Esophagus squamous epithelium (tissue), 4 donors: Measurements from ENCODE around the gene RAB11FIP3.

Source experiments
- POLR2A ChIP-seq, 4 donors: fragments of 450-650 bp; IDR thresholded peaks; one replicate each; pipeline ENCODE4 v1.6.1; 2017; ENCODE audit warnings: antibody characterized with exemption in 4 of 4, mild to moderate bottlenecking in 4 of 4, moderate library complexity in 3 of 4
- TF ChIP-seq, protein P1 (sequence below), 6 experiments: fragments of 450-650 bp in 4 of 6; fragments of 200-600 bp in 2 of 6; sonication (generic) in 2 of 6; IDR thresholded peaks; one replicate each; pipeline ENCODE4 v1.5.1; 2016 to 2019; ENCODE audit warnings: antibody characterized with exemption in 6 of 6, mild to moderate bottlenecking in 4 of 6, moderate library complexity in 4 of 6

DNA sequence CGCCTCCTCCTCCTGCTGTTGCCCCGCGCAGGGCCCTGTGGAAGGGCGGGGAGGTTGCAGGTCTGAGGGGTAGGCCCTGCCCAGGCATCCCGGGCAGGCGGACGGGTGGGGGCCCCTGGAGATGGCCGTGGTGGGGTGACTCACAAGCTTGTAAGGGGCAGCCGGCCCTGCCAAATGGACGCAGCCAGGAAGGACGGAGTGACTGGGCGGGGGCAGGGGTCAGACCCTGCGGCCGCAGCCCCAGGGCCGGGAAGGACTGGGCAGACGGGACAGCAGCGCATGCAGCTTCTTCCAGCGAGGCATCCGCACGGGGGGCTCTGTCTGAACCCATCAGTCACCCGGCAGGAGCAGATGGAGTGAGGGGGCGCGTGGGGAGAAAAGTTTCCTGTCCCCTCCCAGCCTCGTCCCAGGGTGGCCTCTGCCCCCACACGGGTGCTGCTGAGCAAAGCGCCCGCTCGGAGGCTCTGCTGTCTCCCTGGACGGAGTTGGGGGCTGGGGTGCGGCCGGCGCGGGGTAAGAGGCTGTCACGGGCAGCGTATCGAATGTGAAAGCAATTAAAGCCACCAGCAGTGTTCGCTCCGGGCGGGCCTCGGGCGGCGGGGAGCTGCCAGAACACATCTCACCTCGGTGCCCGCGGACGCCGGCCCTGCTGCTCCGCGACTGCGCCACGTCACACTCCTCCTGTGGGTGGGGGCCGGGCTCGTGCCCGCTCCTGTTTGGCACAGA lies 129.4 kb downstream of the RAB11FIP3 start:
- TF ChIP-seq, protein P1, sequence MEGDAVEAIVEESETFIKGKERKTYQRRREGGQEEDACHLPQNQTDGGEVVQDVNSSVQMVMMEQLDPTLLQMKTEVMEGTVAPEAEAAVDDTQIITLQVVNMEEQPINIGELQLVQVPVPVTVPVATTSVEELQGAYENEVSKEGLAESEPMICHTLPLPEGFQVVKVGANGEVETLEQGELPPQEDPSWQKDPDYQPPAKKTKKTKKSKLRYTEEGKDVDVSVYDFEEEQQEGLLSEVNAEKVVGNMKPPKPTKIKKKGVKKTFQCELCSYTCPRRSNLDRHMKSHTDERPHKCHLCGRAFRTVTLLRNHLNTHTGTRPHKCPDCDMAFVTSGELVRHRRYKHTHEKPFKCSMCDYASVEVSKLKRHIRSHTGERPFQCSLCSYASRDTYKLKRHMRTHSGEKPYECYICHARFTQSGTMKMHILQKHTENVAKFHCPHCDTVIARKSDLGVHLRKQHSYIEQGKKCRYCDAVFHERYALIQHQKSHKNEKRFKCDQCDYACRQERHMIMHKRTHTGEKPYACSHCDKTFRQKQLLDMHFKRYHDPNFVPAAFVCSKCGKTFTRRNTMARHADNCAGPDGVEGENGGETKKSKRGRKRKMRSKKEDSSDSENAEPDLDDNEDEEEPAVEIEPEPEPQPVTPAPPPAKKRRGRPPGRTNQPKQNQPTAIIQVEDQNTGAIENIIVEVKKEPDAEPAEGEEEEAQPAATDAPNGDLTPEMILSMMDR (IDR thresholded peaks at IDR 0.05), result no peak
- TF ChIP-seq POLR2A (IDR thresholded peaks at IDR 0.05), result no peak
